KMS-11 (cell line): Measurements from ENCODE around the gene NECAB2.
A peak's percentile ranks its signal among the peaks of the same experiment; 100 is the strongest.

ENCODE experiments used
- H2AFZ ChIP-seq: fragments of 200-600 bp; sonication (generic); 2 replicates; pipeline ENCODE4 v1.6.1; 2016; ENCODE audit warnings: antibody characterized with exemption, mixed run types, low read depth
- H3K27ac ChIP-seq: fragments of 200-600 bp; sonication (generic); 2 replicates; pipeline ENCODE4 v1.6.1; 2016; ENCODE audit warnings: mild to moderate bottlenecking, mixed run types
- H3K27me3 ChIP-seq: fragments of 200-600 bp; sonication (generic); 2 replicates; pipeline ENCODE4 v1.6.1; 2017; ENCODE audit warnings: mild to moderate bottlenecking, low read depth, mixed run types, moderate library complexity; ENCODE audit not compliant: insufficient read depth
- H3K36me3 ChIP-seq: fragments of 200-600 bp; sonication (generic); 2 replicates; pipeline ENCODE4 v1.6.1; 2017; ENCODE audit warnings: mild to moderate bottlenecking, mixed run types; ENCODE audit not compliant: insufficient read depth
- H3K4me1 ChIP-seq: fragments of 200-600 bp; sonication (generic); 2 replicates; pipeline ENCODE4 v1.6.1; 2016; ENCODE audit warnings: mild to moderate bottlenecking, low read depth, mixed run types; ENCODE audit not compliant: poor library complexity, severe bottlenecking
- H3K4me2 ChIP-seq: fragments of 200-600 bp; sonication (generic); 2 replicates; pipeline ENCODE4 v1.7.0; 2016; ENCODE audit warnings: mild to moderate bottlenecking, mixed run types
- H3K4me3 ChIP-seq: fragments of 200-600 bp; sonication (generic); IDR thresholded peaks from 2 replicates; pipeline ENCODE4 v1.6.1; 2017; ENCODE audit warnings: low read depth, low read length, mixed read lengths; ENCODE audit not compliant: insufficient read depth
- H3K79me2 ChIP-seq: fragments of 200-600 bp; sonication (generic); 2 replicates; pipeline ENCODE4 v1.6.1; 2016; ENCODE audit warnings: low read depth, mixed run types; ENCODE audit not compliant: insufficient read depth
- H3K9ac ChIP-seq: fragments of 200-600 bp; sonication (generic); 2 replicates; pipeline ENCODE4 v1.6.1; 2016; ENCODE audit warnings: mild to moderate bottlenecking, mixed run types
- H4K20me1 ChIP-seq: fragments of 200-600 bp; sonication (generic); 2 replicates; pipeline ENCODE4 v1.6.1; 2016; ENCODE audit warnings: mild to moderate bottlenecking, mixed run types; ENCODE audit not compliant: insufficient read depth
- CTCF ChIP-seq: fragments of 200-600 bp; sonication (generic); conservative IDR thresholded peaks from 2 replicates; pipeline ENCODE4 v1.6.1; 2017; ENCODE audit warnings: low read depth, mild to moderate bottlenecking, antibody characterized with exemption, low read length, moderate library complexity, mixed read lengths

NECAB2 gene

GRCh38 chr16:84007965-84008364 is 39.9 kb downstream of the NECAB2 start:
- Histone ChIP-seq H2AFZ (no peak overlapping the region), H3K9ac (no peak overlapping the region), H3K4me3 (no peak overlapping the region), H4K20me1 (no peaks in the 10 kb centered on the region), H3K27me3 (peaks cover 78% of the 10 kb centered on the region), H3K36me3 (no peaks in the 10 kb centered on the region), H3K79me2 (no peaks in the 10 kb centered on the region), H3K27ac (no peak overlapping the region), H3K4me1 (no peaks in the 10 kb centered on the region), H3K4me2 (no peak overlapping the region)
- no peak for TF ChIP-seq CTCF

GRCh38 chr16:84009282-84009681 is 41.2 kb downstream of the NECAB2 start:
- H3K36me3 ChIP-seq = no peaks in the 10 kb centered on the region
- no peaks in the 10 kb centered on the region for H4K20me1 ChIP-seq
- H3K4me1 ChIP-seq = peaks cover 4% of the 10 kb centered on the region
- no peak for TF ChIP-seq CTCF
- H3K27ac ChIP-seq = no peak overlapping the region
- no peaks in the 10 kb centered on the region for H3K79me2 ChIP-seq
- no peak overlapping the region for H2AFZ ChIP-seq
- no peak overlapping the region for H3K9ac ChIP-seq
- no peak overlapping the region for H3K4me2 ChIP-seq
- H3K4me3 ChIP-seq = no peak overlapping the region
- H3K27me3 ChIP-seq = peaks cover 71% of the 10 kb centered on the region

- Histone ChIP-seq H3K9ac (no peak overlapping the region), H2AFZ (no peak overlapping the region; the same call in 1 of the 2 replicates), H3K27ac (no peak overlapping the region), H3K4me3 (no peak overlapping the region), H3K4me1 (peaks cover 4% of the 10 kb centered on the region), H4K20me1 (no peaks in the 10 kb centered on the region), H3K27me3 (peaks cover 67% of the 10 kb centered on the region), H3K36me3 (no peaks in the 10 kb centered on the region), H3K79me2 (no peaks in the 10 kb centered on the region), H3K4me2 (no peak overlapping the region; the same call in 1 of the 2 replicates)
- no peak for TF ChIP-seq CTCF
Measured at GRCh38 chr16:84013787-84014569, 45.9 kb downstream of the NECAB2 start.

GRCh38 chr16:84014570-84015327 is 46.7 kb downstream of the NECAB2 start:
- no peak overlapping the region for H3K4me3 ChIP-seq

More at GRCh38 chr16:84014570-84015327, 46.7 kb downstream of the NECAB2 start:
- H3K27me3 ChIP-seq = peaks cover 67% of the 10 kb centered on the region
- H2AFZ ChIP-seq = no peak overlapping the region; the same call in 1 of the 2 replicates
- no peak for TF ChIP-seq CTCF
- 0 out of 2 replicates have a peak overlapping the region, but pooled peaks have one; percentile 1 for H3K4me2 ChIP-seq
- no peak overlapping the region for H3K27ac ChIP-seq
- no peak overlapping the region for H3K9ac ChIP-seq
- H3K79me2 ChIP-seq = no peaks in the 10 kb centered on the region
- H4K20me1 ChIP-seq = no peaks in the 10 kb centered on the region
- H3K4me1 ChIP-seq = peaks cover 4% of the 10 kb centered on the region
- no peaks in the 10 kb centered on the region for H3K36me3 ChIP-seq
